ENCODE results near the gene XRCC4. TPM values are rescaled to one million over a fixed set of nuclear protein-coding genes. Genes with fewer than 3 reads are reported as not detected.

Gene XRCC4
- total RNA-seq, 1 donor from 2014 or later, result 15.5 TPM

- DNase-seq (ENCODE audit: low read depth) (no peak), FAIRE-seq (no peak)
- no peak overlapping the region for H3K4me2 ChIP-seq (ENCODE audit: low read length)
- TF ChIP-seq CTCF (IDR thresholded peaks at IDR 0.05; ENCODE audit: insufficient read depth, low read depth, low read length), result no peak
- no peak for TF ChIP-seq EZH2 (IDR thresholded peaks at IDR 0.05; ENCODE audit: insufficient read depth, low read length)
- H3K4me1 Mint-ChIP-seq (ENCODE audit: low read depth, unreplicated experiment), result peaks cover 50% of the 10 kb centered on the region
- no peak overlapping the region for H3K4me3 Mint-ChIP-seq (ENCODE audit: unreplicated experiment)
- no peak overlapping the region for H3K9ac ChIP-seq (ENCODE audit: low read length)
- H3K36me3 Mint-ChIP-seq (ENCODE audit: low read depth, unreplicated experiment), result no peaks in the 10 kb centered on the region
- no peaks in the 10 kb centered on the region for H3K27me3 ChIP-seq (ENCODE audit: insufficient read depth, low read length)
- H3K9me3 ChIP-seq (ENCODE audit: insufficient read depth, low read depth, low read length), result no peaks in the 10 kb centered on the region
- H3K4me1 ChIP-seq (ENCODE audit: insufficient read depth, low read length), result peaks cover 26% of the 10 kb centered on the region
- H3K9me3 Mint-ChIP-seq (ENCODE audit: unreplicated experiment), result peaks cover 3% of the 10 kb centered on the region
- H3K27ac ChIP-seq (ENCODE audit: low read depth, low read length), result no peak overlapping the region
- no peak overlapping the region for H3K27ac Mint-ChIP-seq (ENCODE audit: unreplicated experiment)
- H3K36me3 ChIP-seq (ENCODE audit: insufficient read depth, low read length), result no peaks in the 10 kb centered on the region
- H3K79me2 ChIP-seq (ENCODE audit: insufficient read depth, low read length), result peaks cover 3% of the 10 kb centered on the region
- H4K20me1 ChIP-seq (ENCODE audit: insufficient read depth, low read length), result no peaks in the 10 kb centered on the region
- H3K27me3 Mint-ChIP-seq (ENCODE audit: low read depth, unreplicated experiment), result no peaks in the 10 kb centered on the region
- H2AFZ ChIP-seq (ENCODE audit: low read depth, low read length), result no peak overlapping the region
- no peak overlapping the region for H3K4me3 ChIP-seq (ENCODE audit: insufficient read depth, low read depth, low read length)
Observed at GRCh38 chr5:83099445-83099844, 22.1 kb downstream of the XRCC4 start.

GRCh38 chr5:83101514-83101913 is 24.2 kb downstream of the XRCC4 start:
- Histone ChIP-seq H3K4me3 (ENCODE audit: insufficient read depth, low read depth, low read length) (no peak overlapping the region), H3K4me1 (ENCODE audit: insufficient read depth, low read length) (peaks cover 12% of the 10 kb centered on the region), H3K27me3 (ENCODE audit: insufficient read depth, low read length) (no peaks in the 10 kb centered on the region), H3K79me2 (ENCODE audit: insufficient read depth, low read length) (peaks cover 3% of the 10 kb centered on the region), H3K36me3 (ENCODE audit: insufficient read depth, low read length) (no peaks in the 10 kb centered on the region), H2AFZ (ENCODE audit: low read depth, low read length) (no peak overlapping the region), H3K4me2 (ENCODE audit: low read length) (no peak overlapping the region), H3K27ac (ENCODE audit: low read depth, low read length) (no peak overlapping the region), H3K9ac (ENCODE audit: low read length) (no peak overlapping the region), H3K9me3 (ENCODE audit: insufficient read depth, low read depth, low read length) (no peaks in the 10 kb centered on the region), H4K20me1 (ENCODE audit: insufficient read depth, low read length) (no peaks in the 10 kb centered on the region)
- Mint-ChIP-seq H3K36me3 (ENCODE audit: low read depth, unreplicated experiment) (no peaks in the 10 kb centered on the region), H3K27me3 (ENCODE audit: low read depth, unreplicated experiment) (no peaks in the 10 kb centered on the region), H3K27ac (ENCODE audit: unreplicated experiment) (no peak overlapping the region), H3K9me3 (ENCODE audit: unreplicated experiment) (no peaks in the 10 kb centered on the region), H3K4me3 (ENCODE audit: unreplicated experiment) (no peak overlapping the region), H3K4me1 (ENCODE audit: low read depth, unreplicated experiment) (peaks cover 37% of the 10 kb centered on the region)
- TF ChIP-seq CTCF (IDR thresholded peaks at IDR 0.05; ENCODE audit: insufficient read depth, low read depth, low read length), result no peak
- no peak for TF ChIP-seq EZH2 (IDR thresholded peaks at IDR 0.05; ENCODE audit: insufficient read depth, low read length)
- no peak for FAIRE-seq
- no peak for DNase-seq (ENCODE audit: low read depth)

- FAIRE-seq, result no peak
- H3K4me3 Mint-ChIP-seq (ENCODE audit: unreplicated experiment), result no peak overlapping the region
- no peaks in the 10 kb centered on the region for H3K27me3 Mint-ChIP-seq (ENCODE audit: low read depth, unreplicated experiment)
- H4K20me1 ChIP-seq (ENCODE audit: insufficient read depth, low read length), result no peaks in the 10 kb centered on the region
- no peak overlapping the region for H3K4me3 ChIP-seq (ENCODE audit: insufficient read depth, low read depth, low read length)
- no peak overlapping the region for H3K9ac ChIP-seq (ENCODE audit: low read length)
- H3K27ac ChIP-seq (ENCODE audit: low read depth, low read length), result no peak overlapping the region
- H3K9me3 Mint-ChIP-seq (ENCODE audit: unreplicated experiment), result no peaks in the 10 kb centered on the region
- H3K27me3 ChIP-seq (ENCODE audit: insufficient read depth, low read length), result no peaks in the 10 kb centered on the region
- H3K4me1 ChIP-seq (ENCODE audit: insufficient read depth, low read length), result peaks cover 5% of the 10 kb centered on the region
- no peak overlapping the region for H3K4me2 ChIP-seq (ENCODE audit: low read length)
- H3K36me3 ChIP-seq (ENCODE audit: insufficient read depth, low read length), result no peaks in the 10 kb centered on the region
- peak overlapping the region; percentile 81 for H3K27ac Mint-ChIP-seq (ENCODE audit: unreplicated experiment)
- H3K79me2 ChIP-seq (ENCODE audit: insufficient read depth, low read length), result peaks cover 3% of the 10 kb centered on the region
- H2AFZ ChIP-seq (ENCODE audit: low read depth, low read length), result no peak overlapping the region
- no peaks in the 10 kb centered on the region for H3K9me3 ChIP-seq (ENCODE audit: insufficient read depth, low read depth, low read length)
- peak; percentile 62 for DNase-seq (ENCODE audit: low read depth)
- H3K36me3 Mint-ChIP-seq (ENCODE audit: low read depth, unreplicated experiment), result no peaks in the 10 kb centered on the region
- TF ChIP-seq CTCF (IDR thresholded peaks at IDR 0.05; ENCODE audit: insufficient read depth, low read depth, low read length) (no peak), EZH2 (IDR thresholded peaks at IDR 0.05; ENCODE audit: insufficient read depth, low read length) (no peak)
- H3K4me1 Mint-ChIP-seq (ENCODE audit: low read depth, unreplicated experiment), result peaks cover 33% of the 10 kb centered on the region
Observed at GRCh38 chr5:83102364-83102980, 25.1 kb downstream of the XRCC4 start.

All from astrocyte (in vitro differentiated cells and primary cell).